H9 (cell line): ENCODE data around the gene CAPG. TPM values are rescaled to one million over a fixed set of nuclear protein-coding genes. Genes with fewer than 3 reads are reported as not detected.

Experiments
- DNase-seq: peaks from one replicate; pipeline ENCODE4 v3.0.0-alpha.2; 2017
- H2AFZ ChIP-seq: one replicate; pipeline ENCODE4 v1.6.1; 2013; ENCODE audit warnings: mild to moderate bottlenecking, low read length, control low read depth, moderate library complexity
- H2AK5ac ChIP-seq: 2 replicates; pipeline ENCODE4 v1.6.1; 2013; ENCODE audit warnings: low read length, control low read depth, mixed read lengths; ENCODE audit not compliant: insufficient read length
- H2BK120ac ChIP-seq: one replicate; pipeline ENCODE4 v1.6.1; 2013; ENCODE audit warnings: low read depth, mild to moderate bottlenecking, low read length, control low read depth, inconsistent platforms; ENCODE audit not compliant: poor library complexity, severe bottlenecking
- H2BK12ac ChIP-seq: 2 replicates; pipeline ENCODE4 v1.6.1; 2013; ENCODE audit warnings: low read length, control low read depth, mixed read lengths, low read depth; ENCODE audit not compliant: insufficient read length
- H2BK15ac ChIP-seq: 2 replicates; pipeline ENCODE4 v1.6.1; 2013; ENCODE audit warnings: low read depth, low read length, control low read depth
- H2BK20ac ChIP-seq: one replicate; pipeline ENCODE4 v1.6.1; 2013; ENCODE audit warnings: low read depth, mild to moderate bottlenecking, low read length, control low read depth, inconsistent platforms; ENCODE audit not compliant: poor library complexity, severe bottlenecking
- H2BK5ac ChIP-seq: 2 replicates; pipeline ENCODE4 v1.6.1; 2013; ENCODE audit warnings: low read length, control low read depth, mixed read lengths; ENCODE audit not compliant: insufficient read length
- H3K14ac ChIP-seq: 2 replicates; pipeline ENCODE4 v1.6.1; 2013; ENCODE audit warnings: low read length, control low read depth; ENCODE audit not compliant: insufficient read depth
- H3K18ac ChIP-seq: 2 replicates; pipeline ENCODE4 v1.6.1; 2013; ENCODE audit warnings: low read depth, mild to moderate bottlenecking, mixed read lengths, low read length, control low read depth; ENCODE audit not compliant: insufficient read length
- H3K23ac ChIP-seq: 2 replicates; pipeline ENCODE4 v1.6.1; 2013; ENCODE audit warnings: low read length, control low read depth, mixed read lengths, low read depth; ENCODE audit not compliant: insufficient read length
- H3K23me2 ChIP-seq: 2 replicates; pipeline ENCODE4 v1.6.1; 2013; ENCODE audit warnings: low read depth, mild to moderate bottlenecking, mixed read lengths, low read length, control low read depth; ENCODE audit not compliant: insufficient read length, poor library complexity, severe bottlenecking
- H3K27ac ChIP-seq: 2 replicates; pipeline ENCODE4 v1.5.1; 2013; ENCODE audit warnings: low read length, control low read depth, mixed read lengths, low read depth; ENCODE audit not compliant: insufficient read length
- H3K27me3 ChIP-seq: 2 replicates; pipeline ENCODE4 v1.6.1; 2013; ENCODE audit warnings: low read length, control low read depth, inconsistent platforms; ENCODE audit not compliant: insufficient read depth
- H3K4ac ChIP-seq: 2 replicates; pipeline ENCODE4 v1.6.1; 2013; ENCODE audit warnings: low read depth, mild to moderate bottlenecking, control low read depth, inconsistent platforms, low read length, moderate library complexity
- H3K4me1 ChIP-seq: 2 replicates; pipeline ENCODE4 v1.6.1; 2013; ENCODE audit warnings: low read length, control low read depth, inconsistent platforms; ENCODE audit not compliant: insufficient read depth
- H3K4me2 ChIP-seq: 2 replicates; pipeline ENCODE4 v1.6.1; 2013; ENCODE audit warnings: low read length, control low read depth, mixed read lengths; ENCODE audit not compliant: insufficient read length, insufficient read depth
- H3K56ac ChIP-seq: 2 replicates; pipeline ENCODE4 v1.6.1; 2013; ENCODE audit warnings: low read depth, mild to moderate bottlenecking, mixed read lengths, low read length, control low read depth; ENCODE audit not compliant: insufficient read length
- H3K79me1 ChIP-seq: 2 replicates; pipeline ENCODE4 v1.6.1; 2013; ENCODE audit warnings: low read depth, mild to moderate bottlenecking, moderate library complexity, low read length, control low read depth, inconsistent platforms; ENCODE audit not compliant: insufficient read depth, poor library complexity, severe bottlenecking
- H3K79me2 ChIP-seq: 2 replicates; pipeline ENCODE4 v1.6.1; 2013; ENCODE audit warnings: low read length, control low read depth, inconsistent platforms; ENCODE audit not compliant: insufficient read depth
- H3K9ac ChIP-seq: 2 replicates; pipeline ENCODE4 v1.6.1; 2013; ENCODE audit warnings: low read length, control low read depth, mixed read lengths; ENCODE audit not compliant: insufficient read length; ENCODE audit errors: extremely low read depth
- H3K9me3 ChIP-seq: one replicate; pipeline ENCODE4 v1.6.1; 2013; ENCODE audit warnings: low read depth, low read length, inconsistent platforms; ENCODE audit not compliant: control insufficient read depth
- H3T11ph ChIP-seq: one replicate; pipeline ENCODE4 v1.6.1; 2013; ENCODE audit warnings: mild to moderate bottlenecking, low read length, control low read depth, inconsistent platforms
- H4K20me1 ChIP-seq: one replicate; pipeline ENCODE4 v1.6.1; 2013; ENCODE audit not compliant: control insufficient read depth, insufficient read length, insufficient read depth
- H4K5ac ChIP-seq: 2 replicates; pipeline ENCODE4 v1.6.1; 2013; ENCODE audit warnings: low read depth, mild to moderate bottlenecking, mixed read lengths, low read length, control low read depth; ENCODE audit not compliant: insufficient read length
- H4K8ac ChIP-seq: replicated peaks from 2 replicates; pipeline ENCODE4 v1.6.1; 2013; ENCODE audit warnings: low read length, control low read depth, mixed read lengths, low read depth; ENCODE audit not compliant: insufficient read length
- H4K91ac ChIP-seq: 2 replicates; pipeline ENCODE4 v1.6.1; 2013; ENCODE audit warnings: low read depth, mild to moderate bottlenecking, moderate library complexity, mixed read lengths, low read length, control low read depth; ENCODE audit not compliant: insufficient read length
- H3K27ac Mint-ChIP-seq, 3 experiments: 2 replicates in 2 of 3; 3 replicates in 1 of 3; pipeline ENCODE4 v1.8.0; 2020 to 2021; ENCODE audit warnings: mixed read lengths in 3 of 3, mild to moderate bottlenecking in 1 of 3, moderate library complexity in 1 of 3
- H3K27me3 Mint-ChIP-seq: 2 replicates; pipeline ENCODE4 v1.8.0; 2021; ENCODE audit warnings: low read depth, mild to moderate bottlenecking, moderate library complexity, mixed read lengths
- H3K36me3 Mint-ChIP-seq, 3 experiments: 2 replicates in 2 of 3; 3 replicates in 1 of 3; pipeline ENCODE4 v1.8.0; 2020 to 2021; ENCODE audit warnings: low read depth in 3 of 3, mixed read lengths in 3 of 3; ENCODE audit not compliant: insufficient read depth in 1 of 3
- H3K4me1 Mint-ChIP-seq, 2 experiments: 2 replicates each; pipeline ENCODE4 v1.8.0; 2020; ENCODE audit warnings: mixed read lengths in 2 of 2
- H3K4me3 Mint-ChIP-seq, 2 experiments: 2 replicates in 1 of 2; 3 replicates in 1 of 2; pipeline ENCODE4 v1.8.0; 2020 to 2021; ENCODE audit warnings: mild to moderate bottlenecking in 2 of 2, mixed read lengths in 2 of 2, moderate library complexity in 1 of 2
- H3K9me3 Mint-ChIP-seq, 2 experiments: 2 replicates in 1 of 2; 3 replicates in 1 of 2; pipeline ENCODE4 v1.8.0; 2020; ENCODE audit warnings: mild to moderate bottlenecking in 2 of 2, mixed read lengths in 2 of 2, moderate library complexity in 1 of 2
- WGBS: extraction: QIAGEN DNeasy Blood & Tissue Kit; methylation state at CpG from one replicate; pipeline ENCODE4 v1.1.7; 2013; ENCODE audit warnings: missing lambda C conversion rate, low lambda C conversion rate, mixed read lengths; ENCODE audit not compliant: insufficient read length; ENCODE audit errors: extremely low coverage; 5-methylcytosine and 5-hydroxymethylcytosine counted together
- total RNA-seq: library from RNA; stranded (reverse); gene quantifications from 2 replicates; pipeline ENCODE4 v1.2.1, GENCODE V29; 2021
- TF ChIP-seq, protein P1 (sequence below): fragments of 200-600 bp; sonication (generic); conservative IDR thresholded peaks from 3 replicates; pipeline ENCODE4 v1.8.0; 2021; ENCODE audit warnings: antibody characterized with exemption, mild to moderate bottlenecking

Gene CAPG
- total RNA-seq, 1 experiment from 2014 or later = 72.8 TPM

DNA sequence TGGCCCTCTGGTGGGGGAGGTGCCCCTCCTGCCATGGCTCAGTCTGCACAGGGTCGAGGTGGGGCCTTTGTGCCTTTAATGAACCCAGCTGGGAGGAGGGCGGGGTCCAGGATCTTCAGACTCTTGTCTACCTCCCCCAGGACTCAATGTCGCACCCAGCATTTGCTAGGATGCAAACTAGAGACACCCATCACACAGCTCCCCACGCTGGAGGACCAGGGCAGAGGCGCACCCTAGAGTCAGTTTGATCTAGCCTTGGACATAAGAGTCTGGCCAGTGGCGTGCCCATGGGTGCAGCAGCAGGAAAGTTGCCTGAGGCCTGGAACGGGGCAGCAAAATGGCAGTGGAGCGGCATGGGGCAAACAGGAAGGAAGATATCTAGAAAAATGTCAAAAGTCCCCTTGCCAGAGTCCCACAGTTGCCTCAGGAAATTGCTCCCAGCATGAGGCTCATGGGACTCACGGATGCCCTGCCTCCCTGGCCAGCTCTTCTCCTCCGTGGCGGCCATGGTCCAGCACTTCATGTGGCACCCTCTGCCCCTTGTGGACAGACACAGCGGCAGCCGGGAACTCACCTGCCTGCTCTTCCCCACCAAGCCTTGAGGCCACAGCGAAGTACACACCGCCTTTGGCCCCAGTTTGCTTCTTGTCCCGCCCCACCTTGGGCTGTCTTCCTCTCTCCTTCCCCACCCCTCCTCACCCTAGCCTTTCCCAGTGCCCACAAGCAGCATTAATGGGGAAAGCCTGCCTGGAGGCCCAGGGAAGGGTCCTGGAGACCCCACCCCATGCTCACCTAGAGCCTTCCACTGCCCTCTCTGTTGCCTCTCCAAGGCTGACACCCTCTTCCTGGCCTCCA lies 26.0 kb upstream of the CAPG start:
- Histone ChIP-seq H3K23me2 (peaks cover 5% of the 10 kb centered on the region), H3K23ac (no peak overlapping the region), H4K20me1 (no peaks in the 10 kb centered on the region), H3K4me2 (no peak overlapping the region), H3K18ac (no peak overlapping the region), H2AK5ac (no peak overlapping the region), H3K79me1 (no peaks in the 10 kb centered on the region), H2BK12ac (no peak overlapping the region), H3K56ac (no peak overlapping the region), H3K27me3 (no peaks in the 10 kb centered on the region; the same call in 1 of the 2 replicates), H2BK20ac (no peak overlapping the region), H3K9ac (no peak overlapping the region), H2BK5ac (no peak overlapping the region), H3K4me1 (peaks cover 11% of the 10 kb centered on the region; the same call in 1 of the 2 replicates), H2BK15ac (no peak overlapping the region), H3K79me2 (no peaks in the 10 kb centered on the region), H4K5ac (no peak overlapping the region), H4K8ac (no peak overlapping the region), H2AFZ (no peak overlapping the region), H3K27ac (no peak overlapping the region), H3K14ac (no peak overlapping the region), H2BK120ac (no peak overlapping the region), H3K4ac (no peak overlapping the region), H3K9me3 (no peaks in the 10 kb centered on the region), H4K91ac (no peak overlapping the region), H3T11ph (no peak overlapping the region)
- no peaks in the 10 kb centered on the region; a peak in 2 of 5 replicates for H3K9me3 Mint-ChIP-seq
- H3K27me3 Mint-ChIP-seq = peaks cover 18% of the 10 kb centered on the region
- peak overlapping the region in 1 of 2 experiments; percentile 62; a peak in 2 of 5 replicates for H3K4me3 Mint-ChIP-seq
- no peak for DNase-seq
- H3K36me3 Mint-ChIP-seq = no peaks in the 10 kb centered on the region
- peak overlapping the region in 1 of 3 experiments; percentile 55; a peak in 1 of 7 replicates for H3K27ac Mint-ChIP-seq
- no CpG with 5 or more reads among the region's 16 CpGs for WGBS
- peaks cover 35 to 54% of the 10 kb centered on the region in 2 experiments for H3K4me1 Mint-ChIP-seq
- TF ChIP-seq, protein P1, sequence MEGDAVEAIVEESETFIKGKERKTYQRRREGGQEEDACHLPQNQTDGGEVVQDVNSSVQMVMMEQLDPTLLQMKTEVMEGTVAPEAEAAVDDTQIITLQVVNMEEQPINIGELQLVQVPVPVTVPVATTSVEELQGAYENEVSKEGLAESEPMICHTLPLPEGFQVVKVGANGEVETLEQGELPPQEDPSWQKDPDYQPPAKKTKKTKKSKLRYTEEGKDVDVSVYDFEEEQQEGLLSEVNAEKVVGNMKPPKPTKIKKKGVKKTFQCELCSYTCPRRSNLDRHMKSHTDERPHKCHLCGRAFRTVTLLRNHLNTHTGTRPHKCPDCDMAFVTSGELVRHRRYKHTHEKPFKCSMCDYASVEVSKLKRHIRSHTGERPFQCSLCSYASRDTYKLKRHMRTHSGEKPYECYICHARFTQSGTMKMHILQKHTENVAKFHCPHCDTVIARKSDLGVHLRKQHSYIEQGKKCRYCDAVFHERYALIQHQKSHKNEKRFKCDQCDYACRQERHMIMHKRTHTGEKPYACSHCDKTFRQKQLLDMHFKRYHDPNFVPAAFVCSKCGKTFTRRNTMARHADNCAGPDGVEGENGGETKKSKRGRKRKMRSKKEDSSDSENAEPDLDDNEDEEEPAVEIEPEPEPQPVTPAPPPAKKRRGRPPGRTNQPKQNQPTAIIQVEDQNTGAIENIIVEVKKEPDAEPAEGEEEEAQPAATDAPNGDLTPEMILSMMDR = peak; percentile 51; the same call in 2 of the 3 replicates
